Gastrocnemius medialis (tissue), 4 donors: ENCODE measurements around the gene UBE2QL1. TPM values are rescaled to one million over a fixed set of nuclear protein-coding genes. Genes with fewer than 3 reads are reported as not detected.
A peak's percentile ranks its signal among the peaks of the same experiment; 100 is the strongest.

ENCODE experiments used
- ATAC-seq, 2 donors: fragments of 150-250 bp; one replicate each; pipeline ENCODE4 v1.9.1; 2016
- DNase-seq, 2 donors: peaks; one replicate each; pipeline ENCODE4 v3.0.0-alpha.2; 2019
- H3K27ac ChIP-seq, 4 donors: fragments of 200-600 bp; sonication (generic); 1 replicate in 1 of 4; 2 replicates in 3 of 4; pipeline ENCODE4 v1.5.1; 2016 to 2018; ENCODE audit warnings: mild to moderate bottlenecking in 2 of 4, moderate library complexity in 1 of 4
- H3K27me3 ChIP-seq, 3 donors: fragments of 200-600 bp; sonication (generic) in 2 of 3; 1 replicate in 1 of 3; 2 replicates in 2 of 3; pipeline versions ENCODE4 v1.5.1 to v1.6.0; 2016 to 2019; ENCODE audit warnings: mild to moderate bottlenecking in 1 of 3, moderate library complexity in 1 of 3
- H3K36me3 ChIP-seq, 2 donors: fragments of 200-600 bp; sonication (generic) in 1 of 2; one replicate each; pipeline ENCODE4 v1.5.1; 2017 to 2018
- H3K4me1 ChIP-seq, 2 donors: fragments of 200-600 bp; sonication (generic) in 1 of 2; one replicate each; pipeline ENCODE4 v1.5.1; 2016 to 2017; ENCODE audit warnings: mild to moderate bottlenecking in 2 of 2
- H3K4me3 ChIP-seq, 4 donors: fragments of 200-600 bp; sonication (generic) in 3 of 4; 1 replicate in 1 of 4; 2 replicates in 3 of 4; pipeline ENCODE4 v1.5.1; 2016 to 2019; ENCODE audit warnings: mild to moderate bottlenecking in 2 of 4
- H3K9me3 ChIP-seq, 3 donors: fragments of 200-600 bp; sonication (generic) in 2 of 3; 1 replicate in 1 of 3; 2 replicates in 2 of 3; pipeline ENCODE4 v1.5.1; 2016 to 2019
- POLR2A ChIP-seq, 2 donors: fragments of 450-650 bp; IDR thresholded peaks; one replicate each; pipeline ENCODE4 v1.6.1; 2017; ENCODE audit warnings: antibody characterized with exemption in 2 of 2, mild to moderate bottlenecking in 2 of 2, moderate library complexity in 2 of 2
- in situ Hi-C, 4 donors: fragments of 200-750 bp; cut with MboI; loops; one replicate each; pipeline versions ENCODE4 v1.15.0 to v1.8.0; 2017; ENCODE audit warnings: low sequenced_read_pairs in 4 of 4
- intact Hi-C: fragments of 100-400 bp; cut with DNase I; formaldehyde crosslinking; loops from one replicate; pipeline ENCODE4 v1.15.1; 2023; ENCODE audit warnings: low total_unique reads
- total RNA-seq, 4 donors: library from RNA; depleted of rRNA; stranded (reverse); fragments of >200 nt; gene quantifications; one replicate each; pipeline versions ENCODE4 v1.1.0 to v1.2.3, GENCODE V29; 2016
- TF ChIP-seq, protein P1 (sequence below), 5 experiments: fragments of 450-650 bp in 3 of 5; fragments of 200-600 bp in 2 of 5; sonication (generic) in 2 of 5; IDR thresholded peaks in 4 of 5; conservative IDR thresholded peaks in 1 of 5; 1 replicate in 4 of 5; 2 replicates in 1 of 5; pipeline ENCODE4 v1.5.1; 2016 to 2019; ENCODE audit warnings: antibody characterized with exemption in 5 of 5, mild to moderate bottlenecking in 3 of 5, moderate library complexity in 3 of 5

UBE2QL1 gene
- total RNA-seq, 4 donors from 2014 or later, result 48.8 to 150 (median 67.0) TPM

DNA sequence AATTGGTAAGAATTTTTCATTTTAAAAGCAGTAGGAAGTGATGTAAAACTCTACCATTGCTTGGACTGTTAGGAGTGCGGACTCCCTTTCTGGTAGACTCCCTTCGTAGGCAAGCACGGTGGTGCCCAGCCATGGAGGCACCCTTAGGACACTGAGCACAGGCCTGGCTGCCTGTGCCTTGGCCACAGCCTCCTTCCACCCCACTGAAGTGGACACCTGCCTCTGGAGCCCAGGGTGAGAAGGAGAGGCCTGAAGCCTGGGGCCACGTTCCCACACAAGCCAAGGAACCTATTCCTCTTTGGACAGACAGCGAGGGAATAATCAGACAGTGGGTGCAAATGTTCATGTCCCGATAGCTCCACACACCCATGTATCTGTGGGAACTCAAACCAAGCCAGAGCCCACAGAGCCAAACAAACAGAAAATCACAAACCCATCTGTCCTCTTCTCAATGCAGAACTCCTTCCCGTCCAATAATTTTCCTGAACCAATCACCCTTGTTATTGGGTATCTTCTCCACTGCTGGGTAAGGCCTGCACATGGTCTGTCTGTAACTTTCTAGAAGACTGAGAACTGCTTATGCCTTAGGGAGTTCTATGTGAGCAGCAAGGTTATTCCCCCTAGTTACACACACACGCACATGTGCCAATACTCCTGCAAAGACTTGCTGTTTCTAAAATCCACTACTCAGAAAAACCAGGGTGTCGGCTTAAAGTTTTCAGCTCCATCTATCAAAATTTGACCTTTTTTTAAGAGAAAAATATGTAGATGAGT is 45.2 kb downstream of the UBE2QL1 start:
- intact Hi-C loops (loop anchor here (5.0 kb wide), 1 partner anchor 37 kb away; no protein-coding TSS in a partner anchor), in situ Hi-C loops (no loop called here)
- Histone ChIP-seq H3K9me3 (no peaks in the 10 kb centered on the region), H3K27ac (no peak overlapping the region), H3K36me3 (peaks cover 0 to 13% of the 10 kb centered on the region in 2 donors), H3K4me1 (peaks cover 11 to 33% of the 10 kb centered on the region in 2 donors), H3K27me3 (no peaks in the 10 kb centered on the region), H3K4me3 (no peak overlapping the region)
- no peak for DNase-seq
- no peak for ATAC-seq
- TF ChIP-seq, protein P1, sequence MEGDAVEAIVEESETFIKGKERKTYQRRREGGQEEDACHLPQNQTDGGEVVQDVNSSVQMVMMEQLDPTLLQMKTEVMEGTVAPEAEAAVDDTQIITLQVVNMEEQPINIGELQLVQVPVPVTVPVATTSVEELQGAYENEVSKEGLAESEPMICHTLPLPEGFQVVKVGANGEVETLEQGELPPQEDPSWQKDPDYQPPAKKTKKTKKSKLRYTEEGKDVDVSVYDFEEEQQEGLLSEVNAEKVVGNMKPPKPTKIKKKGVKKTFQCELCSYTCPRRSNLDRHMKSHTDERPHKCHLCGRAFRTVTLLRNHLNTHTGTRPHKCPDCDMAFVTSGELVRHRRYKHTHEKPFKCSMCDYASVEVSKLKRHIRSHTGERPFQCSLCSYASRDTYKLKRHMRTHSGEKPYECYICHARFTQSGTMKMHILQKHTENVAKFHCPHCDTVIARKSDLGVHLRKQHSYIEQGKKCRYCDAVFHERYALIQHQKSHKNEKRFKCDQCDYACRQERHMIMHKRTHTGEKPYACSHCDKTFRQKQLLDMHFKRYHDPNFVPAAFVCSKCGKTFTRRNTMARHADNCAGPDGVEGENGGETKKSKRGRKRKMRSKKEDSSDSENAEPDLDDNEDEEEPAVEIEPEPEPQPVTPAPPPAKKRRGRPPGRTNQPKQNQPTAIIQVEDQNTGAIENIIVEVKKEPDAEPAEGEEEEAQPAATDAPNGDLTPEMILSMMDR (IDR thresholded peaks at IDR 0.05 in 4 of 5, conservative IDR thresholded peaks at IDR 0.05 in 1 of 5), result no peak
- TF ChIP-seq POLR2A (IDR thresholded peaks at IDR 0.05), result no peak

DNA sequence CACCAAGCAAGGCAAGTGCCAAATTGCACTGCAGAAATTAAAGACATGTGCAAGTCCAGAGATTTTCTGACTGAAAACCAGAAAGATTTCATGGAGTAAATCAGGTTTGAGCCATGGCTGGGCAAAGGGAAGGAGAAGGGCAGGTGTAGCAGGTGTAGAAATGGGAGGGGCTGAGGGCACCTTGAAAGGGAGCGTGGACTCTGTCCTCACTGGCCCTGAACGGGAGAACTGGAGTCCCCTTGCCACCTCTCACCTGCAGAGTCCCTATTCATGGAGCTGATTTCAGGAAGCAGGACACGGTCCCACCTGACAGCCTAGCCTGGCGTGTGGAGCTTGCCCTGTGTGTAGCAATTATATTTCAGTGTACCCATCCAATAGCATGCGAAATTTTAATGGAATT is 46.3 kb downstream of the UBE2QL1 start:
- DNase-seq (no peak), ATAC-seq (no peak)
- in situ Hi-C loops (no loop called here), intact Hi-C loops (loop anchor here (5.0 kb wide), 1 partner anchor 38 kb away; no protein-coding TSS in a partner anchor)
- TF ChIP-seq, protein P1 (IDR thresholded peaks at IDR 0.05 in 4 of 5, conservative IDR thresholded peaks at IDR 0.05 in 1 of 5), result no peak
- TF ChIP-seq POLR2A (IDR thresholded peaks at IDR 0.05), result no peak
- H3K4me3 ChIP-seq, result no peak overlapping the region
- H3K9me3 ChIP-seq, result no peaks in the 10 kb centered on the region
- peaks cover 0 to 13% of the 10 kb centered on the region in 2 donors for H3K36me3 ChIP-seq
- no peaks in the 10 kb centered on the region for H3K27me3 ChIP-seq
- H3K27ac ChIP-seq, result no peak overlapping the region
- peaks cover 5 to 27% of the 10 kb centered on the region in 2 donors for H3K4me1 ChIP-seq

DNA sequence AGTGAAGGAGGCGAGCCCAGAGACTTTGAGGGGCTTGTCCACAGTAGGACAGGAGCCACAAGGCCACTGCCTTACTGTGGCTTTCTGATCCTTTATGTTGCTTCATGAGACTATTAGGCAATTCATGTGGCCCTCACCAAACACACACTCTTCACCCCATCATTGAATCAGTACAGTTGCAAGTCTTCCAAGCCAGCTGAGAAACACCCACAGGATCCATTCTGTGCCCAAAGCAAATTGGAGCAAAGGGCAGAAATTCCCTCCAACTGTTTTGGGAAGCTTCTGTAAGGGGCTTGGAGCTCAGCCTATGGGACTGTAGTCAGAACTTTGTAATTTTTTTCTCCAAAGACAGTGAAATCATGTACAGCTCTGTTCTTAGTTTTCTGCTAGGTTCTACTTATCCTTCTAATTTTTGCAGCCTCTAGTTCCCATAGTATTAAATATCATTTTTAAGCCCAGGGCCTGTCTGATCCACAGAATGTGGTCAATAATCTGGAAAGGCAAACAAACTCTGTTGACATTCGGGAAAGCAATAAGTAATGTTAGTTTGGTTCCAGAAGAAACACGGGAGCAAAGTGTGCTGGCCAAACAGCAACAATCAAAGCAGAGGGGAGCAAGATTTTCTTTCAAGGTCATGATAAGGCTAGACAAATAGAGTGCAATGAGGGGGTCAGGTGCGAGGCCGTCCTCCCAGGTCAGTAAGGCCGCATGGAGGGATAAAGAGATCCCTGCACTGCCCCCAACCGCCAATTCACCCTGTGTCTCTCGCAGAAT is 47.0 kb downstream of the UBE2QL1 start:
- no peak for TF ChIP-seq POLR2A (IDR thresholded peaks at IDR 0.05)
- TF ChIP-seq, protein P1 (IDR thresholded peaks at IDR 0.05 in 4 of 5, conservative IDR thresholded peaks at IDR 0.05 in 1 of 5), result no peak
- Histone ChIP-seq H3K36me3 (peaks cover 0 to 13% of the 10 kb centered on the region in 2 donors), H3K4me1 (peaks cover 0 to 21% of the 10 kb centered on the region in 2 donors), H3K9me3 (no peaks in the 10 kb centered on the region), H3K27me3 (no peaks in the 10 kb centered on the region), H3K27ac (peak overlapping the region in 2 of 4 donors; percentile 2 to 21), H3K4me3 (no peak overlapping the region)
- intact Hi-C loops, result no loop called here
- in situ Hi-C loops, result no loop called here
- DNase-seq (no peak), ATAC-seq (no peak)

DNA sequence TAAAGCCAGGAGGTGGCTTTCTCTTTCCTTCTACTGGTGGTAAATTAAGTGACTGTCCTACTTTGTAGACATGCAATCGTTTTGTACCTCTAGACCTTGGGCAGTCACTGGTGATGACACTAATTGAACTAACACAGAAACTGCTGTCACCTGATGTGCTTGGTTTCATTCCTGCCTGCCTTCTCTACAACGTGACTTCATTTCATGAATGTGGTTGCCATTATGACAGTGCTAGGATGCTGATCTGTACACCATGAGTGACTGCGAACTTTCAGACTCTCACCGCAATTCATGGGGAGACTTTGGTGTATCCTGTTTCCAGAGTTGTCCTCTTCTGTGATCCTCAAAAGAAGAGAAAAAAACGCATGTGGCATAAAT is 47.5 kb downstream of the UBE2QL1 start:
- Histone ChIP-seq H3K4me1 (peaks cover 0 to 15% of the 10 kb centered on the region in 2 donors), H3K27me3 (no peaks in the 10 kb centered on the region), H3K9me3 (no peaks in the 10 kb centered on the region), H3K27ac (peak overlapping the region in 2 of 4 donors; percentile 2 to 21), H3K36me3 (peaks cover 0 to 13% of the 10 kb centered on the region in 2 donors), H3K4me3 (no peak overlapping the region)
- peak; percentile 37 to 69 for ATAC-seq
- no peak for DNase-seq
- in situ Hi-C loops, result no loop called here
- no peak for TF ChIP-seq POLR2A (IDR thresholded peaks at IDR 0.05)
- TF ChIP-seq, protein P1 (IDR thresholded peaks at IDR 0.05 in 4 of 5, conservative IDR thresholded peaks at IDR 0.05 in 1 of 5), result no peak
- intact Hi-C loops, result no loop called here
